ENCODE results near the gene TSPAN11. TPM values are rescaled to one million over a fixed set of nuclear protein-coding genes. Genes with fewer than 3 reads are reported as not detected.

The TSPAN11 gene
- total RNA-seq, 1 donor from 2014 or later, result 2.6 TPM

DNA sequence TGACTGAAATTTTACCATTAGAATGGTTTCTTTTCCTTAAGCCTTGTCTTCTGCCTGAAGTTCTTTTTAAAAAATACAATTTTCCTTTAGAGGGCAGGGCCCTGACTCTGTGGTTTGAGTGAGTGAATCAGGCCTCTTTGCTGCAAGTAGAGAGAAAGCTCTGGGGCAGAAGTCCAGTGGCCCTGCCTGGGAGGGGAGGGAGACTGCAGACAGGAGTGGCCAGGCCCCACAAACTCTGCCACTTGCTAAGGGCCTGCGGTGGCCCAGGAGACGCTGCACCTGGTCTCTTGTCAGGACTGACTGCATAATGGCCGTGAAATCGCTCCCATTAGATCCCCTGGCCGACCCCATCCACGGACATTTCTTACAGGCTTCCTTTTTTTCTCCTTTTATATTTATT, 25.5 kb downstream of the TSPAN11 start:
- ATAC-seq, result no peak
- intact Hi-C loops (cut with micrococcal nuclease), result no loop called here
- DNase-seq, result no peak

DNA sequence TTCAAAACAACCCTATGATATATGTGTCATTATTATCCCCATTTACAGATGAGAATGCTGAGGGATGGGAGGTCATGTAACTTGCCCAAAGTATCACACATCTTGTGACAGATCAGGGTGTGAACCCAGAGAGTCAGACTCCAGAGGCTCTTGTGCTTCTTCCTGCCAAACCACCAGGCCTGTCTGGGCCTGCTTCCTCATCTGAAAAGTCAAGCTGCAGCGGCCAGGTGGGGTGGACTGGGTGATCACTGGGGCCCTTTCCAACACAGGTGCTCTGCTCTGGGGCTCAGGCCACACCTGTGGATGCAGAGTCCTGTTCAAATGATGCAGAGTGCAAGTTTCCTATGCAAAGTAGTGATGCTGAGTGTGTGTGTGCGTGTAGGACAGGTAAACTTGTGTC, 26.7 kb downstream of the TSPAN11 start:
- intact Hi-C loops (cut with micrococcal nuclease), result no loop called here
- no peak for ATAC-seq
- DNase-seq, result no peak

DNA sequence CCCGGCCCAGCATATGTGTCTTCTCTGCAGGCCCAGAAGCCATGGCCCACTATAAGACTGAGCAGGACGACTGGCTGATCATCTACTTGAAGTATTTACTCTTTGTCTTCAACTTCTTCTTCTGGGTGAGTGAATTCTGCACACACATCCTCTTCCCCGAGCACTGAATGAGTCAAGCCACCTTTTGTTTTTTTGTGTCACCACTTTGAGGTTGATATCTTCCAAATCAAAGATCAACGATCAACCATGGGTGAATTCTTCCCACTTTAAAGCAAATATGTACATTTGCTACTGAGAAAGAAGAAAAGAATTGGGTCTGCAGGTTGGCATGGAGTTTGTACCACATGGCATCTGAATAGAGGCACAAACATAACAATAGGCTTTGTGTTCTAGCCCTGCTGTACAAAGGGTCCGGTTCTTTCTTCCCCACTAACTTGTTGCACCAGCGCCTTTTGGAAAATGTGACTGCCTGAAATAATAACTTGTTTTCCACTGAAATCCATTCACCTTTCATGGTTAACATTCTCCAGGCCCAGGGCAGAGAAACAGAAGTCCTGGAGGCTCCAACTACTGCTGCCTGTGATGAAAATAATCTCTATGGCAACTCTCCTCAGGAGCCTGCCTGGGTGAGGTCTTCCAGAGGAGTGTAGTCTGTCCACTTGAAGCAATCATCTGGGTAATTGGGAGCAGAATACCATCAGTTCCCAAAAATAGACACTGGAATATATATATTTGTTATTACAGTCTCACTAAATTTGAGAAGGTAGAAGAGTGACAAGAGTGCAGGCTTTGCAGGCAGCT, 27.6 kb downstream of the TSPAN11 start:
- intact Hi-C loops (cut with micrococcal nuclease), result no loop called here
- ATAC-seq, result peak; percentile 96

DNA sequence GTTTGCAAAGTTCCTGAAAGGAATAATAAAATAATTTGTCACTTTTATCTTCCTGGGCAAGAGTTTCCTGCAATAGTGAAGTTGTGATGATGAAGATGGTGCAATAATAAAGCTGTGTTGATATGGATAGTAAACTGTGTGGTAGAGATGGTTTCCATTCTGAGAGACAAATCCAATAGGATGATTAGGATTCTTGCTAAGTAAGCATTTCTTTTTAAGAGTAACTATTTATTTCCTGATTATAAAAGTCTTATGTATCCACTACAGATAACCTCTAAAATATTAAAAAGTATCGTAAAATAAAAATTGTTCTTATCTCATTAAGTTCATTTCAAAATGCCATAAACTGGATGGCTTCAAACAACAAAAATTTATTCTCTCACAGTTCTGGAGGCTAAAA, 28.7 kb downstream of the TSPAN11 start:
- no peak for ATAC-seq
- intact Hi-C loops (cut with micrococcal nuclease), result no loop called here
- no peak for DNase-seq

More for the DNA sequence above, 27.6 kb downstream of the TSPAN11 start:
- DNase-seq, result no peak

DNA sequence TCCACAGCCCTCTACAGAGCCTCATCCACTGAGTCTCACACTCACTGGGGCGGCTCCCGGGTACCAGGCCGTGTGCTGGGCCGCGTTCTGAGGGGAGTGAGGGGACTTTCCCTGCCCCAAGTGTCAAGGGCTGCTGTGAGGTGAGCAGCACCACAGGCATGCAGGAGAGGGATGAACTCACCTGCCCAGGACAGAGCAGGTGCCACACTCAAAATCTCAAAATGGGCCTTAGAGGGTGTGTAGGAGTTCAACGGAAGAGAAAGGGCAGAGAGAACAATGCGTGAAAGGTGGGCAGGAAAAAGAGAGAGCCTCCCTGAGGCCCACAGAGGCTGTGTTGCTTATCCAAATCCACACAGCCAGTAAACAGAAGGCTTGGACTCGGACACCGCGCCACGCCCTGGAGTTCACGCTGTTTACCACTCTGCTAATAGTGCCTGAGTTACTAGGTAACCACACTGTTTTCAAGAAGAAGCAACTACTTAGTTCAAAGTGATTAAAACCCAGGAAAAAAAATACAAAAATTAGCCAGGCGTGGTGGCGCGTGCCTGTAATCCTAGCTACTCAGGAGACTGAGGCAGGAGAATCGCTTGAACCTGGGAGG, 32.7 kb downstream of the TSPAN11 start:
- ATAC-seq (no peak), DNase-seq (no peak)
- intact Hi-C loops (cut with micrococcal nuclease), result no loop called here

DNA sequence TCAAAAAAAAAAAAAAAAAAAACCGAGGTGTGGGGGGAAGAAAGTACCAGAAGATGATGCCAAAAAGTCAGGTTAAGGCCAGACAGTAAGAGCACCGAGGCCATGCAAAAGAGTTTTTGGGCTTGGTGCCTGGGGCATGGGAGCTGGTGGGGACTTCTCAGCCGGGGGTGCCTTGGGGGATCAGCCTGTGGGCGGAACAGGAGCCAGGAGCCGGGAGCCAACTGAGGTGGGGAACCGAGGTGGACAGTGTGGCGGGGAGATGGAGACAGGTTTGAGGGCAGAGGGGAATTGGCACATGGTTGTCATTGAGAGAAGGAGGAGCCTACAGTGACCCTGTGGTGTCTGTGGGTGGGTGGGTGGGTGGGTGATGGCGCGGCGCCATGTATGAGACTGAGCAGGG, 33.2 kb downstream of the TSPAN11 start:
- intact Hi-C loops (cut with micrococcal nuclease), result no loop called here
- ATAC-seq (no peak), DNase-seq (no peak)

DNA sequence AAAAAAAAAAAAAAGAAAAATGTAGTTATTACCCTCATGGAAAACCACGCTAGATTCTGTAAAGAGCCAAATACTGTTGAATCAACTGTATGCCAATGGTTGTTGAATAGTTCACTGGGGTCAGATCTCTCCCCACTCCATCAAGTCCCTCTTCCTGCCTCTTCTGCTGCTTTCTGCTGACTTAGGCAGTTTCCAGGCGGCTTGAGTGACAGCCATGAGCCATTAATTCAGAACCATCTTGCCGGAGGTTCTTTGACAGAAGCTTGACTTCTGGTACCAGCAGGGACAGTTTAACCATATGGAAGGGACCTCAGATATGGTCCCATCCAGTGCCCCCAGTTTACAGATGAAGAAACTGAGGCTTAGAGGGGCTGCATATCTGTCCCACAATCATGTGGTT, 34.5 kb downstream of the TSPAN11 start:
- intact Hi-C loops (cut with micrococcal nuclease), result no loop called here
- ATAC-seq, result no peak
- no peak for DNase-seq

DNA sequence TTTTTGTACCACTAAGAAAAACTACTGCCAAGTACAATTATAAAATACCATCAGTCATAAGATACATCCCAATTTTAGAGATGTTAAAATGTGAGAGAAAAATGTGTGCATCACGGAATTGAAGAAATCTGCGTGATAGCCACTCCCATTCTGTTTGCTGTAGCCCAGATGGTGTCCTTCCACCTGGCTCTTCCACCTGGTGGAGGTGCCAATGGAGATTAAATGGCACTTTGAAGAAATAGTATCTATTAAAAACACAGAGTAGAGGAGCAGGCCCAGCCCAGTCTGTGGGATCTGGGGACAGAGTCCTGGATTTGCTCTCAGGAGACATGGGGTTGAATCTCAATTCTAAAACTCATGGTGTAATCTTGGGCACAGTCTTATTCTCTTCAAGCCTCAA, 35.5 kb downstream of the TSPAN11 start:
- intact Hi-C loops (cut with micrococcal nuclease), result no loop called here
- ATAC-seq, result no peak
- no peak for DNase-seq

DNA sequence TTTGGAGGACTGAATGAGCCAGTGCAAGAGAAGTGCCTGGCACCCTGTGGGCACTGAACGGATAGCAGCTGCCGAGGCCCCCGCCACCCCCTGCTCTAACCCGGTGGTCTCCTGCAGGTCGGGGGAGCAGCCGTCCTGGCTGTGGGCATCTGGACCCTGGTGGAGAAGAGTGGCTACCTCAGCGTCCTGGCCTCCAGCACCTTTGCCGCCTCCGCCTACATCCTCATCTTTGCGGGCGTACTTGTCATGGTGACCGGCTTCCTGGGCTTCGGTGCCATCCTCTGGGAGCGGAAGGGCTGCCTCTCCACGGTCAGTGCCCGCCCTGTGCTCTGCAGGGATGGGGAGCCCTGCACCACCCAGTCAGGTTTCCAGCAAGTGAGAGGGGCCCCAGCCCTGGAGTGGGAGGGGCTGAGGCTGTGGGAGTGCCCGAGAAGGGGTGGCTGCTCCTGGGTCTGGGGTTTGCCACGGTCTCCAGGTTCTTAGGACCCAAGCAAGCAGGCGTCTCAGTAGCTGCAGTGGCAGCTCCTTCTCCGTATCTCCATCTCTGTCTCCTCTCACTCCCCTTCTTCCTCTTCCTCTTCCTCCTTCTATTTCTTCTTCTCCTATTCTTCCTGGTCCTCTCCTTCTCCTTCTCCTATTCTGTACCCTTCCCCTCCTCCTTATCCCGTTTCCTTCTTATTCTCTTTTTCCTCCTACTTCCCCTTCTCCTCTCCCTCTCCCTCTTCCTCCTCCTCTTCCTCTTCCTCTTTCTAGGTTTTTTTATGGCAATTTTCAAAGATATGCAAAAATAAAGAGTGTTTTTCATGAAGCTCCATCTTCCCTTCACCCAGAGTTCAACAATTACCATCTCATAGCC, 37.4 kb downstream of the TSPAN11 start:
- intact Hi-C loops (cut with micrococcal nuclease), result no loop called here
- no peak for ATAC-seq
- no peak for DNase-seq

DNA sequence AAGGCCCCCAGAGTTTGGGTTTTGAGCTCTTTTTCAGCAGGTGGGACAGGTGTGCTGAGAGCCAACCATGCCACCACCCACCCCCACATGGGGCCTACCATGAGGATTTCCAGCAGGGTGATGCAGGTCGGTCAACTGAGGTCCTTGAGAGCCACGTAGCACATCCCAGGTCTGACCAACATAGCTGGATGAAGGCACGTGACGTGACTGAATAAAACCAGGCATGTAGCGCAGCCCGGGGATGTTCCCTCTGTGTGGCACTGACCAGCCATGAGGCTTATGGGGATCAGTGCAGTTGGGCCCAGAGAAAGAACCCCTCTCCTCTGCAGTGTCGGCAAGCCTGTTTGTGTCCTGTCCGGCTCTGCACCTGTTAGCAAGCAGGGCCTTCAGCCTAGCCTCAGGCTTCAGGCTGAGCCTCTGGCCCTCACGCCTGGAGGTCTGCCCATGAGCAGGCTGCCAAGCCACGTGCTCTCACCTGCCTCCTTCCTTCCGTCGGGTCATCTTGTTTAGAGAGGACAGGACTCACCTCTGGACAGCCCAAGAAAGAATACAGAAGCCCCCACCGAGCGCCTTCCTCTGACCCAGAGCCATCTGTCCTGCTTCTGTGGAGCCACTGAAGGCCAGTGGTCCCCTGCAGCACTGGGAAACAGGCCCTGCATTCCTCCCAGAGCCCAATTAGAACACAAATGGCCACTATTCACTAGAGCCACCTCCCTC, 38.5 kb downstream of the TSPAN11 start:
- ATAC-seq, result no peak
- intact Hi-C loops (cut with micrococcal nuclease), result no loop called here
- no peak for DNase-seq

DNA sequence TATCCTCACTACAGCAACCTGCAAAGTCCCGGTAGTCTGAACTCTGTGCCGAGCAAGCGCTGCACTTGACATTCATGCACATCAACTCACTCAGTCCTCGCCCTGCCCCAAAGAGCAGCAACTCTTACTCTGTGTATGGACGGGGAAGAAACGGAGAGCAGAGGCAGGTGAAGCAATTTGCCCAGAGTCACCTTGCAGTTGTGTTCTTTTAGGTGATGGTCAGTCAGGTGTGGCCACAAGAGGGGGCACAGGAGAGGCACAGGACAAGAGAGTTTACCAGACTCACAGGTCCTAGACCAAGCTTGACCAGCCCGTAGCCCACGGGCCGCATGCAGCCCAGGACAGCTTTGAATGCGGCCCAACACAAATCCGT, 39.1 kb downstream of the TSPAN11 start:
- ATAC-seq (peak; percentile 22), DNase-seq (no peak)
- intact Hi-C loops (cut with micrococcal nuclease), result no loop called here

DNA sequence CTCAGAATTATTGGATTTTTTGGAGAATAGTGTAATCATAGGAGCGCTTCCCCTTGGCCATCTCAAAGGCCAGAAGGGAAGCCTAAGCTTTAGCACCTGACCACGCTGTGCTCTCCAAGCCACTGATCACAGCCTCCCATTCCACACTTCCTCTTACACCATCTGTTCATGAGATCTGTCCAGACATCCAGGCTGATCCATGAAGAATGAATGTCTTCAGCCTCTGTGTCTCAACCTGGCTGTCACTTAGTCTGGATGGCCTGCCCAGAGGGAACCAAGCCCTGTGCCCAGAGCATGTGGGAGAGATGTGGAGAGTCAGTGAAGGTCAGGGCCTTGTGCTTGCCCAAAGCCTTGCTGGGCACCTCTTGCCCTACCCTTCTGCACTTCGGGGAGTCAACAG, 40.5 kb downstream of the TSPAN11 start:
- no peak for DNase-seq
- ATAC-seq, result no peak
- intact Hi-C loops (cut with micrococcal nuclease), result no loop called here

DNA sequence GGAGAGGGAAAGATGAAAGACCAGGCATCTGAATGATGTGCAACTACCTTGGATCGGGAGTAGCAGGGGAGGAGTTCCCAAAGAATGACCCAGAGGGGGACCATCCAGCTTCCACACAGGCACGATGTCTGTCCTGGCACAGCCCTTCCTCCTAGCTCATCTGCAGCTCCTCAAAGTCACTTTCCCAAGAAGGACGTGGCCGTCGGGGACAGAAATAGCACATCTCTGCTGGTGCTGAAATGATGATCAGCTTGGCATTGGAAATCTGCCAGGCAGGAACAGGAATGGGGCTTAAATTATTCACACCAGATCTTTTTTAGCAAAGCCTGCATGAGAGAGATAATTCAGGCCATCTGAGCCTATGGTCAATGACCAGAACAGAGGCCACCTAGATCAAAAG, 41.7 kb downstream of the TSPAN11 start:
- ATAC-seq (peak; percentile 75), DNase-seq (peak; percentile 47)
- intact Hi-C loops (cut with micrococcal nuclease), result no loop called here

DNA sequence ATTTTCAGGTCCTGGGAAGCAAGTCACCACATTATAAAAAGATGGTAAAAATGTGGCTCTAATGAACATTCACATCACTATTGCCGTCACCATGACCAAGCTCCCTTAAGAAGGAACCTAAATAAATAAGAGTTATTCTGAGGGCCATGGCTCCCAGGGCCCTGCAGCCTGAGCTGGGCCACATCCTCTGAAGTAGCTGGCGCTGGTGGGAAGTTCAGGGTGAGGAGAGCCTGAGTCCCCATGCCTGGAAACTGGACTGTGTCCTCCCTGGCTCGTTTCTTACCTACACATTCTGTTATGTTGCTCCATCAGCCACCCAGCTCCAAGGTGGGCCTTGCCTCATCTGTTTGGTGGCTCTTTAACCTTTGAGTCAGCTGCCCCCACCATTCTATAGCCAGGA, 42.5 kb downstream of the TSPAN11 start:
- intact Hi-C loops (cut with micrococcal nuclease), result no loop called here
- ATAC-seq (no peak), DNase-seq (no peak)

DNA sequence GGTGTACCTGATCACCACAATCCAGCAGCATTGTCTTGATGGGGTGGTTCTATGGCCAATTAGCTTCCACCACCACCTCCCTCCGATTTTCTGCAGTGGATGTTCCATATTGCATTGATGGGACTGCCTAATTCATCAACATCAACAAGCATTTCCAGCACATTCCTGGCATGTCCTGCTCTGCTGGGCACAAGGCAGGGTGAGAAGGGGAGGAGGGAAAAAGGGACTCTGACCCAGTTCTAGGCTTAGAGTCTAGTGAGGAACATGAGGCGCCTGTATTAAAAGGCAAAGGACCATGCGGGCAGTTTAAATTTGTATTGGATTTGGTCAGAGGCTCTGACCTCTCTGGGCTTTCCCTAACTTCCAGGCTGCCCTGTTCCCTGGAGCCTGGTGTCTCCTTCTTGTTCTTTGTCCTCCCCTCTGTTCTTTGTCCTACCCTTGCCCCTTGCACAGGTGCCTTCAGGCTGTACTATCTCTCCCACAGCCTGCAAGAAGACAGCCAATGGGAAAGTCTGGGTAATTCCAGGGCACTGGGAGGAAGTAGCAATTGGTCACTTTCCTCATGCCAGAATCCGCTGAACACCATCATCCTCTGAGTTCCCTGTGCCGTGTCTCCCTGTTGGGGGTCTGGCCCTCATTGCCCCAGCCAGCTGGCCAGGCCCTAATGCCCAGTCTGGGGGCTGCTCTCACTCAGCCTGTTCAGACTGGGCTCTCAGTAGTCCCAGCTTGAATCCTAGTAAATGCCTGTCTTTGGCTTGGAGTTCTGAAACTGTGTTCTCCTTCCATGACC, 43.3 kb downstream of the TSPAN11 start:
- ATAC-seq (peak; percentile 27), DNase-seq (no peak)
- intact Hi-C loops (cut with micrococcal nuclease), result no loop called here

DNA sequence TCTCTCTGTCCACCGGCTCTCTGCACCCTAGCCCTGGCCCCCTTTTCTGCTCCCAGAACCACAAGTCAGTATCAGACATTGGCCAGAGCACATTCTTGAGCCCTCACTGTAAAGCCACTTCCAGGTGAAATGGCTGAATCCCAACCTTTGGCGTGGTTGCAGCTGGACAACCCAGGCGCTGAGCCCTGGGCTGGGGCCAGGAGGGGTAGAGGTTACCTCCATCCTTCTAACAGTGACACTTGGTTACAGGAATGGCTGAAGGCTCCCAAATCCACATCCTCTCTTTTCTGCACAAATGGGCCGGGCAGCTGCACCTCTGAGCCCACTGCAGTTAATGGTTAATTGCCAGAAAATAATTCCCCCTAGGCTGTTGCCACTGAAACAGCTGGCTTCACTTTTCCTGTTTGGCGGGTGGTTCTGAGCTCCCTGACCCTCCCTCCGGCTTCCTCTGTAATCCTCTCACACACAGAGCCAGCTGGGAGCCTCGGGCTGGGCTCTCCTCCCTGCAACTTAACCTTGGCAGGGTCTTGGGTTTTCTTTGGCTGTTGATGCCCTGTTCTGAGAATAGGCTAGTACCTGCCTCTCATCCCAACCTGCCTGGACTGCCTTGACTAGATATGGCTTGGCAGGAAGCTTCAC, 44.1 kb downstream of the TSPAN11 start:
- DNase-seq (no peak), ATAC-seq (peak; percentile 65)
- intact Hi-C loops (cut with micrococcal nuclease), result no loop called here

DNA sequence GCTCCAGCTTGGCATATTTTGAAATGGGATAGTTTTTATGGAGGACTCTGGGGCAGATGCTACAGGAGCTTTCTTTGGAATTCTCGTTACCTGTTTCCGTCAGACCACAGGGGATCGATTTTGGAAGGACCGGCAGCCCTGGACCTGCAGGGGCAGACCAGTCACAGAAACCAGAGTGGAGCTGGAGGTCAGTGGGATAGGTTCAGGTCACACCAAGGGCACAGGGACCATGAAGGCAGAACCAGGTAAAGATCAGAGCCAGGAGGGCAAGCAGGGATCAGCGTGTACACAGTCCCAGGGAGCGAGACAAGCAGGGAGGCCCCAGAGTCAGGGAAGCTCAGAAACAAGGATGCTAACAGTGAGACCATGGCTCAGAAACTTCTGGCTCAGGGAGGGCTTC, 45.5 kb downstream of the TSPAN11 start:
- ATAC-seq, result no peak
- no peak for DNase-seq
- intact Hi-C loops (cut with micrococcal nuclease), result no loop called here

DNA sequence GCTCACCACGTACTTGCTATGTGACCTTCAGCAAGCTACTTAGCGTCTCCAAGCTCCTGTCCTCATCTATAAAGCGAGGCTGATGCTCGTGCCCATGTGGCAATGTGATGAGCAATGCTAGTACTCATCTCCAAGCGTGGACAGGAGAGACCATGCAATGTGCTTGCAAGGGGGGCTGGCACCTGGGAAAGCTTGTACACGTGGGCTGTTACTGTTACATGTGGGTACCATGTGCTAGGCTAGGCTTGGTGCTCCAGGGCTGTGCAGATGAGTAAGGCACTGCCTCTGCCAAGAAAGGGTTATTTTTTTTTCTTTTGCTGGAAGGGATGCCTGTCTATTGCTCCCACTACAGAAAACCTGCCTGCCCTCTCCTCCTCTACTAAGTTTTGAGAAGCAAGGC, 46.6 kb downstream of the TSPAN11 start:
- intact Hi-C loops (cut with micrococcal nuclease), result no loop called here
- DNase-seq (no peak), ATAC-seq (no peak)
